C4-2B (cell line): ENCODE data around the gene DPF3.

Experiments
- CTCF ChIP-seq: fragments of 450-650 bp; conservative IDR thresholded peaks from 2 replicates; pipeline ENCODE4 v1.5.1; 2017; ENCODE audit warnings: mild to moderate bottlenecking
- ZFX ChIP-seq: fragments of 450-650 bp; IDR thresholded peaks from 2 replicates; pipeline ENCODE4 v1.6.1; 2017

DNA sequence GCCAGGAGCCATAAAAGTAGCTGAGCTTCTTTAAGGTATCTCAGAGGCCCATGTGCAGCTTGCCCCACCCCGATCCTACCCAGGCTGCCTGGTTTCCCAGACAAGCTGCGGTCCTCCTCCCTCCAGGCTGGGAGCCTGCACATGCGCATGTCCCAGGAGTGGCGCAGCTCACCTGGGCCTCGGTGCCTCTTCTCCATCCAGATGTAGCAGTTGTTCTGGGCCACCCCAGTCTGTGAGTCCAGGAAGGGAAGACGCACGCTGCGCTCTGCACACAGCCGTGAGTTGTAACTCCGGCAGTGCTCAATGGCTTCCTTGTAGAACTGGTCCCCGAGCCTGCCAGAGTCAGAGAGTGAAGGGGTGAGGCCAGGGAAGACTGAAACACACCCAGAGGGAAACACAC is 122.3 kb downstream of the DPF3 start:
- TF ChIP-seq CTCF (no peak), ZFX (no peak)
